Measurements from ENCODE around the gene DIAPH1.
"Not testable (repeated sequence)": the region's sequence is repeated elsewhere in the genome, so short reads cannot be mapped to it uniquely, and the experiment has no call there.

DIAPH1 gene

DNA sequence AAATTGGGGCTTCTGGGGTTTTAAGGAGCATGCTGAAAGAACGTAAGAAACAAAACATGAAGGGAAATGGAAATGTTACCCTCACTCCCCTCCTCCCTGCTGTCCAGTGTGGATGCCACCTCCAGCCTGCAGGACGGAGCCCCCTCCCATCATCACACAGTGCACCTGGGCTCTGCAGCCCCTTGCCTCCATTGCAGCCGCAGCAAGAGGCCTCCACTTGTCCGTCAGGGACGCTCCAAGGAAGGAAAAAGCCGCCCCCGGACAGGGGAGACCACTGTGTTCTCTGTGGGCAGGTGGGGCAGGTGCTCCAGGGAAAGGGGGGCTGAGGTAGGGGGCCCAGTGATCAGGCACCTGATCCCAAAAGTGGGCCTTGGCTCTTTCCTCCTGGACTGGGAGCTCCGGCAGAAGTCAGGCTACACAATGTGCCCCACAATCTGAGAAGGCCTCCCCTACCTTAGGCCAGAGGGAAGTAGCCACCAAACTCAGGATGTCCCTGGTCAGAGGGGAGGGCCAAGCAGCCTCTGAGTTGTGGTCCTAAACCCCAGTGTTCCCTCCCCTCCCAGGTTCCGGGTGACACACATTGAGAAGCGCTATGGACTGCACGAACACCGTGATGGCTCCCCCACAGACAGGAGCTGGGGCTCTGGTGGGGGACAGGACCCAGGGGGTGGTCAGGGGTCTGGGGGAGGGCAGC lies 20.7 kb upstream of the DIAPH1 start:
- no peak for DNase-seq

DNA sequence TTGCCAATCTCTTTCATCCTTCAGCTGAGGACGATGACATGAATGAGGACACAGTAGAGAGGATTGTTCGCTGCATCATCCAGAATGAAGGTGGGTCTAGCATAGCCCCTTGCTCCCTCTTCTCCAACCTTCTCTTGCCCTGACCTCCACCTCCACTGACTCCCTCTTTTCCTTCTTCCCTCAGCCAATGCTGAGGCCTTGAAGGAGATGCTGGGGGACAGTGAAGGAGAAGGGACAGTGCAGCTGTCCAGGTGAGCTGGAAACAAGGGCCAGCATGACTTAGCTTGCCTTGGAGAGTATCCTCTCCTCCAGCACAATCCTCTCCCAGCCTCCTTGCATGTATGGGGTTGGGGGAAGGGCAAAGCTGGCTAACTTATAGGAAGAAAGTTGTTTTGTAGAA lies 20.0 kb upstream of the DIAPH1 start:
- DNase-seq, result no peak

DNA sequence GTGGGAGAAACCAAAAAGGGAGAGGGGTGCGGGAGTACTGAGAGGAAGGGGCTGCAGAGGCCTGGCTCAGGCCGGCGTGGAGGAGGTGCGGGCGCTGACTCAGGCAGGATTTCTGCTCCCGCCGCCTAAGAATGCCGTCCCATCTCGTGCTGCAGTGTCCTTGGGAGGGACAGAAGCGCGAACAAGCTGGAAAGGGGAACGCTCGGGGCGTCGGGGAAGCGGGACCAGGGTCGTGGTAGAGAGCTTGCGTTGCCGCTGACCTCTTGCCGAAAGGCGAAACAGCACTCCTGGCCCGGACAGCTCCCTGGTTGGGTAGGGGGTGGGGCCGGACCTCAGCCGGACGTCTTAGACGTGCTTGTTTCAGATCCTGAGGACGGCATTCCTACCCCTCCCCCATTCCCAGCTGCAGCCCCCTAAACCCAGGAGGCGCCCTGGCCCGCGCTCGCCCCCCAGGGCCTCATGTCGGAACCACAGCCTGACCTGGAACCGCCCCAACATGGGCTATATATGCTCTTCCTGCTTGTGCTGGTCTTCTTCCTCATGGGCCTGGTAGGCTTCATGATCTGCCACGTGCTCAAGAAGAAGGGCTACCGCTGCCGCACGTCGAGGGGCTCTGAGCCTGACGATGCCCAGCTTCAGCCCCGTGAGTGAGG lies 19.1 kb upstream of the DIAPH1 start:
- DNase-seq, result peak; percentile 41 to 50

DNA sequence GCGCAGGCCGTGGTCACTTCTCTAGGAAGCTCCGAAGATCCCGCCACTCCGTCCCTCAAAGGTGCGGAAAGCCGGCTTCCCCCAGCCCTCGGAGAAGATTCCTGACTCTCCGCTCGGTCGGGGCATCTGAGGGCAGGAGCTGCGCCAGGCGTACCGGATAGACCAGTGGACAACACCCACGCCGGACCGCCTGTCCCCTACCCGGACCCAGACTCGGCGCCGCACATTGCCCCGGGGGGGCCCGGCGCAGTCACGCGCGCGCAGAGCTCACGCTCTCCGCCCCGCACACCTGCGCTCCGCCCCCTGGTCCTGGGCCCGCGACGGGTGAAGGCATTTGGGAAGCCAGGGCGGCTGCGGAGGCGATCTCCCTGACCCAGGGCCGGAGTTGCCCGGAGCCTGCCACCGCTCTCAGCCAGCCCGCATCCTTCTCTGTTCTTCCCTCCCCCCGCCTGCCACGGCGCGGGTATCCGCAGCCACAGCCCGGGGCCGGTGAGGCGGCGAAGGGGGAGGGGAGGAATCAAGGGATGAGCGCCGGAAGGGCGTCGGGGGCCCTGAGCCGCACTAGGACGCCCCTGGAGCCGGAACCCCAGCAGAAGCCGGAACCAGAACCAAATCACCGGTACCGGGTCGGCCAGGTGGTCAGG lies 18.4 kb upstream of the DIAPH1 start:
- DNase-seq, result peak; percentile 42 to 55

DNA sequence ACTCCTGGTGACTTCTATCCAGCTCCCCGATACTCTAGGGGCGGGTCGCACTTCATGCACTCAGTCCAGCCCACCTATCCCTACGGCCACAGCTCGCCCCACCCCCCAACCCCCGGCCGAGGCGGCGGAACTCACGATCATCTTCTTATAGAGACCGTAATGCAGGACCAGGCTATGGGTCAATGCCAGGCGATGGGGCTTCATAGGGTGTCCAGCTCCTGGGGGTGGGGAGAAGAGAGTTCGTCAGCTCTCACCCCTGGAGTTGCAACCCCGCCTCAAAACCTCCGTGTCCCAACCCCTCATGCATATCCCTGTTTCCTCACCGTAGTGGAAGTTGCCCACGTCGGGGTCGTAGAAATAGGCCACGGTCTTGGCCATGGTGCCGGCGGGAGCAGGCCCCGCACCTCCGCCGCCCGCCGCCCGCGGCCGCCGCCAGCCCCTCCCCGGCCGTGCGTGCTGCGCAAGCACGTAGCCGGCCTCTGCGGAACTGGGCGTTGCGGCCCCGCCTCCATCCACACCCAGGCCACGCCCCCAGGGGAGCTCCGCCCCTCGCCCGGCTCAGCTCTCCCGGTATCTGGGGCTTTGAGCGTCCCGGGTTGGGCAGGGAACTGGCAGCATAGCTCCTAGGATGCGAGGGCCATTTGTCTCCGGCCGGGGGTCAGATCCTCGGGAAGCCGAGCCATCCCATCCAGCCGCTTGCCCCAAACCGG lies 17.8 kb upstream of the DIAPH1 start, which contains the start of the genes HDAC3 and RELL2:
Gene HDAC3 (minus strand): TSS at position 437 of the 710 bp plus-strand sequence. CDS start 59 bp downstream, at position 378.
Gene RELL2 (plus strand): TSS at position 585 of the 710 bp plus-strand sequence. CDS start 1,229 bp downstream, outside the sequence.
- DNase-seq, result peak; percentile 91 to 95

DNA sequence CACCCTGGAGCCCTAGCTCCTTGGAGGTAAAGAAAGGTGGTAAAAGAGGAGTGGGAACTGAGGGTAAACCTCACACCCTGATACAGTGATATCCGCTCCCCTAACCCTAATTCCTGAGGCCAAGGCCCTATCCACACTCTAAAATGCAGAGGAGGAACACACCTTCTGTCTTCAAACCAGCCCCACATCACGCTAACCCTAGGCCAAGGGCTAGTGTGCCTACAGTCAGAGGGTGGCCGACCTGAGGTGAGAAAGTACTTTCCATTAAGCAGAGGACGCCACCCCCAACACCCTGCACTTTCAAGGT lies 17.3 kb upstream of the DIAPH1 start:
- no peak for DNase-seq

DNA sequence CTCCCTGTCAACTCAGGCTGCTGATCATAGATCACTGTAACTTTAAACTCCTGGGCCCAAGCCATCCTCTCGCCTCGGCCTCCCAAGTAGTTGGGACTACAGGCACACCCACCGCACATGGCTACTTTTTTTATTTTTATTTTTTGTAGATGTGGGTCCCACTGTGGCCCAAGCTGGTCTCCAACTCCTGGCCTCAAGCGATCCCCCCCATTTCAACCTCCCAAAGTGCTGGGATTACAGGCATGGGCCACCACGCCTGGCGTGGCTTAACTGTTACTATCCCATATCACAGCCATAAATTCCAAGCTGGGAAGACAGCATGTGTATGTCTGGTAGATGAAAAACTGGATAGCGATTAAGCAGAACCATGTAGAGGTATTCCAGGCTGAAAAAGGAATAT lies 16.8 kb upstream of the DIAPH1 start:
- no peak for DNase-seq

DNA sequence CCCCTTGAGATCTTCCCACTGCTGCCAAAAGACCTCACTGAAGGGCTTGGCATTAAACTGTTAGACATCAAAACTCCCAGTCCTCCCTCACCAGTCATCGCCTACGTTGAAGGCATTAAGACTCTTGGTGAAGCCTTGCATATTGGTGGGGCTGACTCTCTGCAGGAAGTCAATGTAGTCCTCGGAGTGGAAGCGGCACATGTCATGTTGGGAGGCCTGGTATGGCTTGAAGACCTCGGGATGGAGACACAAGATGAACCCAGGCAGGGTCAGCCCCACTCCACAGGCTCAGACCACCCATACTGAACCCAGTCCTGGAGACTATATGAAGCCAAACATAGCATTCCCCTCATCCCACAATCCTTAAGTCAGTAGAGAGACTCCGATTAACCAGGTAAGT lies 15.9 kb upstream of the DIAPH1 start:
- DNase-seq, result no peak

DNA sequence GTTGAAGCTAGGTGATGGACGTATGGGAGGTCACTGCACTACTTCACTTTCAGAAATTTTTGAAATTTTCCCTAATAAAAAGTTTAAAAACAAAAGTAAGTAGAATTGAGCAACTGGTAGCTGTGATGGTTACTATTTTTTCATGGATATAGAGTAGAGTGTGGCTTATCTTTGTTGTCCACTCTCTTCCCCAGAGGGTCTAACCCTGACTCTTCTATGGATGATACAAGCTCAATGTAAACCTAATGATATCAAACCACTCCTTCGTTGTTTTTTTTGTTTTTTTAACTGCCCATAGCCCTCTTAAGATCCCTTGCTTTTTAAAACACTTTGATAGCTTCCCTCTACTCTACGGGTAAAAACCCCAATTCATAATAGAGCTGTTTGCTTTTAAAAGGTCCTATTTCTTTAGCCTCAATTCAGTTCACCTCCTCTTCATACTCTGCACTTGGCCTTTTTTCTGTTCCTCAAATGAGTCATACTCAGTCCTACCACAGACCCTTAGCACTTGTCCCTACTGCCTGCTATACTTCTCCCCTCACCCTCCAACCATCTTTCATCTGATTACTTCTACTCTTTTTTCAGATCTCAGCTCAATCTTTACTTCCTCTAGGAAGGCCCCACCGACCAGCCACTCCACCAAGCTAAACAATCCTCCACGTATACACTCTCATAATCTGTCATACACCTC lies 15.2 kb upstream of the DIAPH1 start:
- no peak for DNase-seq

DNA sequence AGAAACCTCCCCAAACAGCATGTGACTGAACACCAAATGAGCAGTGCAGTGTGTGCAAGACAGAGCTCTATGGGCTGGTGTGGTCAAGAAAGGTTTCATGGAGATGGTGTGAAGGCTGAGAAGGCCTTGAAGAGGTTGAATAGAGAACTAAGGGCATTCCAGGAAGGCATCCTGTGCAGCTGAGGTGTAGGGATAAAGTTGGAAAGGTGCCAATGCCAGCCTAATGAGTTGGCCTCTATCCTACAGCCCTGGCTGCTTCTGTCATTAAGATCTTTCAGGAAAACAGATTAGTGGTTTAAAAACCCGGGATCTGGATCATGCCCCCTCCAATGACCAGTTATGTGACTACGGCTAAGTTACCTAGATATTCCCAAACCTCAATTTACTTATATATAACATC lies 13.8 kb upstream of the DIAPH1 start:
- DNase-seq, result no peak

DNA sequence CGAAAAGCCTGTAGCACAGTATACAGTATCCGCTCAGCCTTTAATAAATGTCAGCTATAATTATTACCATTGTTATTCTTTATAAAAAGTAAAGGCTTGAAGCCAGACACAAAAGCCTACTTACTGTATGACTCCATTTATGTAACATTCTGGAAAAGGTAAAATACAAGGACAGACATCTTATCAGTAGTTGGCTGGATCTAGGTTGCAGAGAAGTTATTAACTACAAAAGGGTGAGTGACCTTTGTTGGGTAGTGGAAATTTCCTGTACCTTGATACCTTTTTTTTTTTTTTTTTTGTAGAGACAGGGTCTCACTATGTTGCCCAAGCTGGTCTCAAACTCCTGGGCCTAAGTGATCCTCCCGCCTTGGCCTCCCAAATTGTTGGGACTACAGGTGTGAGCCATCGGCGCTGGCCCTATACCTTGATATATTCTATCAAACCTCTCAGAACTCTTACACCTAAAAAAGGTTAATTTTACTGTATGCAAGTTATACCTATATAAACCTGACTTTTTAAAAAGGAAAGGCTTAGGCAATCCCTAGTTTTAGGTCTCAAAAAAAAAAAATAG lies 11.9 kb upstream of the DIAPH1 start:
- DNase-seq, result no peak

DNA sequence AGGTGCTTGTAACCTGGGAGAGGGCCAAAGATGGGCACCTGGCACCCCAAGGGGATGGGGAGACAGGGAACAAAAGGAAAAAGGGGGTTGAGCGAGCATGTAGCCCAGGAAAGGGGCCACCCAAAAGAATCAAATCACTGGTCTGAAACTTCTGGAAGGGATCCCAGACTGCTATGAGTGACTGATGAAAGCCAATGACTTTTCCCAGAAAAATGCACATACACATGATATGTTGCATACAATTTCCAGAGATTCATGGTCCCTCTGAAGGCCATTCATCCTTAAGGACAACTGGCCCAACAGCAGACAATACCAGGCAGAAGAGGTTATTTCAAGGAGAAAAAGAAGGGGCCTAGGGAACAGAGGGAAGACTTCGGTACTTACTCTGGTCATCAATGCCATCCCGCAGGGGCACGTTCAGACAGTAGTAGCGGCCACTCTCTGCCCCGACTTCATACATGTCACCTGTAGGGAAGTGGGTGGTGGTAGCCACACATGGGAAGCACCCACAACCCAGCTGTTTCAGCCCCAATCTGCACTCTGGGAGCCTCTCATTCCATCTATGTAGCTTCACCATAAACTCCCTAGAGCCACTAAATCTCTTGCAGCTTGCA lies 9.5 kb upstream of the DIAPH1 start:
- DNase-seq, result no peak

DNA sequence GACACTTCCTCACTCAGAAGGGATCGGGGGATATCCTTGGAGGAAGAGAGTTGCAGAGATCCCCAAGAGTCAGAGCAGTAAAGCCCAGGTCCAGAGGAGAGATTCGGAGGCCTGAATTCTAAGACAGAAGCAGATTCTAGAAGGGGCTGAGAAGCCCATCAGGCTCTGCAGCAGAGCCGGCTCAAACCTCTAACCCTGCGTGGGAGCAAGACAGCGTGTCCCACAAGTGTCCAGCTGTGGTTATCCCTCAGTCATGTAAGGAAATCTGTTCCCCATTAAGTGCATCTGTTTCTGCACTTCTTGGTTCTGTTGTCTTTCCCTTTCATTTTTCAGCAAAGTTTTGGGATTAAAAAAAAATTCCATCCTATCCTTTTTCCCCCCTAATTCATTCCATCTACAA lies 4.8 kb upstream of the DIAPH1 start:
- no peak for DNase-seq

DNA sequence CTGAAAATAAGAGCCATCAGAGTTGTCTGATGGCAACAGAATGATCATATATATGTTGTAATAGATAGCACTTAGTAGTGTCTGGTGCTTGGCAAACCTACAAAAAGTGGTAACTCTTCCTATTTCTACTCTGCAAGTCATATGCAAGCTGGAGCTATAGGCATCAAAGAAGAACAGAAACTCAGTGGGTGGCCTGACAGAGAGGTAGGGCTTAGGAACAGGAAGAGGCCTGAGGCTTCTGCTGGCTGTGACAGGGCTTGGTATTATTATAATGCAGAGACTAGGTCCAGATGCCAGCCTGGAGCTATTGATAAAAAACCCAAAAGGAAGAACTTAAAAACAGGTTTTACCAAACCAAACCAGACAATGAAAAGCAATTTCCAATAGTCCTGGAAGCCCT lies 4.4 kb upstream of the DIAPH1 start:
- no peak for DNase-seq

DNA sequence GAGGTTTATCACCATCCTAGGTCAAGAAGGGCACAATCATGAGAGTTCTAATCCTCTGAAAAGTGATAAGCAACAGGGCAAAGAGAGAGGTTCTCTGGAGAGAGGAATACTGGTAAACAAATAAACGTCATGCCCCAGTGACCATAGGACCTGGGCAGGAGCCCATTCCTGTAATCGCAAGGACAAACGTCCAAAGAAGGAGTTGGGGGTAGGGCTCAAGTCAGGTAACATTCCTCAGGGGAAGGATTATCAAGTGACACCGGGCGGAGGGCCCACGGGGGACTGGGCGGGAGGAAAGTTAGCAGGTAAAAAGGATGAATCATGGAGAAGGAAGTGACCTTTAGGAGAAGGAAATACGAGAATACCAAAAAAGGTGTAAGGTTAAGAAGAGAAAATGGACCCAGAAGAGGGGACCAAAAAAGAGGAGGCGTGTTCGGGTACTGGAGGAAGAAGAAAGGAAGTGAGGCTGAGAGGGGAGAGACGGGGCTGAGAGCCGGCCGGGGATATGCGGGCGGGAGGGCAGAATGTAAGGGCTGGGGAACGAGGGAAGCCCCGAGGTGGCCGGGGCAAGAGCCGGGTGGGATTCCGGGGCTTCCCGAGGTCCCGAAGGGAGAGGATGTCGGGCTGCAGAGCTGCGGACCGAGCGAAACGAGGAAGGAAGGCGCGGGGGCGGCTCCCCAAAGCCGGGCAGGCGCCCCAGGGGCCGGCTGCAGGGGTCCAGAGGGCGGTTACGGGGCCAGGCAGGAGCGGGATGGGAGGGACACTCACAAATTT lies 583 bp downstream of the DIAPH1 start:
- DNase-seq, result peak; percentile 46 to 60

DNA sequence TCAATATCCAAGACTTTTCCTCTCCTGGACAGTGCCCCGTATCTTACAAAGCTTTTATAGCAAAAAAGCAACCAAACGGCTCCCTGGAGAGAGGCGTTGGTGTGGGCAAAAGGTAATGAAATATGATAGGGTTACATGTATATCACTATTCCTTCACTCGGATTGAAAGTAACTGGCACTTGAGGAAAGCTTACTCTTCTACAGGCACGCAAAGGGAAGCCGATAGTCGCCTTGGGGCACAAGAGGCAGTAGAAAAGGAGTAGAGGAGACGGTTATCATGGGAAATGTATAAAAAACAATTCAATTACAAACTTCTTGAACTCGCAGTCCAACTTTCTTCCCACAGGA lies 1.1 kb downstream of the DIAPH1 start:
- no peak for DNase-seq

DNA sequence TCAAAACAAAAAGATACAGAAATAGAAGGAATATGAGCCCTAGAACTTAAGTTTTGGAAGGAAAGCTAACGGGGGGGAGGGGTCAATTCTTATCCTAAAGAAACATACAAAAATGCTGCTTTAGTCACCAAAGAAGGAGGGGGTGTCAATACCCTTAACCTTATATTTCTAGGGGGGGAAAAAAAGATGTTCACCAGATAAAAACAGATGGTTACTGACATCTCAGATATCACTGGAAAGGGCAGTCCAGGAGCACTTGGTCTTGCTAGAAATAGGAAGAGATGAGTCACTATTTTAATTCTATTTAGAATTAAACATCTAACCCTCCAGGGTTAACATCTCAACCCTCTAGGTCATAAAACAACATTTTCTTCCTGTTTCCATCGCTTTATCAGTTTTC lies 1.7 kb downstream of the DIAPH1 start:
- no peak for DNase-seq

DNA sequence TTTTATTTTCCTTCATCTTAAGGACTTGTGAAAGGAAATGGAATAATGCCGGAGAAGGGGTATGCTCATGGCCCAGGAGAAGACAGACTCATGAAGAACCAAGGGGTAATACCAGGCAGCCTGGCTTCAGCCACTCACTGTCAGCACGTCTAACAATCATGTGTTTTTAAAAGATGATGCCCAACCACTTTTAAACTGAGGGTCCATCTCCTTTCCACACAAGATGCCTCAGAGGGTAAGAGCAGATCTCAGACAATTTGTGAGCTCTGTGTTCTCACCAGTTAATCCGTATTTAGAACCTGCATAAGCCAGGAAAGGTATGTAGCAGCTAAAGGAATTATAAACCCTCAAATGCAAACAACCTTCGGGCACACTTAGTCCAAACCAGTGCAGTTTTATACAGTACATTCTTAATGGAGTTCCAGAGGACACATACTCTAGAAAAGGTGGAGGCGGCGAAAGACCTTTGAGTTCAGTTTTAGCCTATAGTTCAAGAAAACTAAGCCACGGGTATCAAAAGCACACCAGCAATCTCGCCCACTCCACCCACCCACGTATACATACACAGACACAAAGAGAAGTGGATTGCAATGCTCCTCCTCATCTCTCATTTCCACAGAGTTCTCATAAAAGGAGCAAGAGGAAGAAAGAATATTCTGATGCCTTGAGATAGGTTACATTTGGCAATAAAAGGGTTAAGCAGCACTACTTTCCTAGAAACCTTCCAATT lies 2.6 kb downstream of the DIAPH1 start:
- DNase-seq, result peak; percentile 53 to 62

DNA sequence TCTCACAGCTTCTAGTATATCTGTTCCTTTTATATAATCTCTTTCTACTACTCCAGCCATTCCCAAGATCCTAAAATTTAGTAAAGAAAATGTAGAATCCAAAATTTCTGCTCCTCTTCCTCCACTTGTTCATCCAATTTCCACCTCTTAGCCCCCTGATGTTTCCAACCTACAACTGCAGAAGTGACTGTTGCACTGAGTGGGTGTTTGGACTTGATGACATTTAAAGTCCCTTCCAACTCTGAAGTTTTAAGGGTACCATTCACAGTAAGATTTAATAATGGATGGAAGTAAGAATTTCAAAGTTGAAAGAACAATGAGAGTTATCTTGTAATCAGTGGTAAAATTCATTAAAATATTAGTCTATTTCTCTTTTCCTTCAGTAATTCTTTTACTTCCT lies 5.5 kb downstream of the DIAPH1 start:
- DNase-seq, result no peak

DNA sequence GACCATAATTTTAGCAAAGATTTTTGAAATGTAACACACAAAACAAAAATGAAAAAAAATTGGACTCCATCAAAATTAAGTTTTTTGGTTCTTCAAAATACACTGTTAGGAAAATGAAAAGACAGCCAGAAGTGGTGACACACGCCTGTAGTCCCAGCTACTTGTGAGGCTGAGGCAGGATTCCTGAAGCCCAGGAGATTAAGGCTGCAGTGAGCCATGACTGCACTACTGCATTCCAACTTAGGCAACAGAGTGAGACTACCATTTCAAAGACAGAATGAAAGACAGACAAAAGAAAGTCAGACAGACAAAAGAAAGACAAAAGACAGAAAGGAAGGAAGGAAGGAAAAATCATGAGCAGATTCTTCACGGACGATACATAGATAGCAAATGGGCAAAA lies 7.5 kb downstream of the DIAPH1 start:
- no peak for DNase-seq

DNA sequence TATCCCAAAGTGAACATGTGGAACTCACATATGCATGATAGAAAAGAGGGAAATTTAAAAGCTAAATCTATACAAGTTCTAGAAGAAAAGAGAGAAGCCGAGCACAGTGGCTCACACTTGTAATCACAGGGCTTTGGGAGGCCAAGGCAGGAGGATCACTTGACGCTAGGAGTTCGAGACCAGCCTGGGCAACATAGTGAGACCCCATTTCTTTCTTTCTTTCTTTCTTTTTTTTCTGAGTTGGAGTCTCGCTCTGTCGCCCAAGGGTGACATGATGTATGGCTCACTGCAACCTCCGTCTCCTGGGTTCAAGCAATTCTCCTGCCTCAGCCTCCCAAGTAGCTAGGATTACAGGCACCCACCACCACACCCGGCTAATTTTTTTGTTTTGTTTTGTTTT lies 8.9 kb downstream of the DIAPH1 start:
- DNase-seq, result not testable (repeated sequence)
